CD4-positive, alpha-beta T cell (primary cell): Measurements from ENCODE around the gene CAGE1. TPM values are rescaled to one million over a fixed set of nuclear protein-coding genes. Genes with fewer than 3 reads are reported as not detected.
"Not testable (repeated sequence)": the region's sequence is repeated elsewhere in the genome, so short reads cannot be mapped to it uniquely, and the experiment has no call there.

Experiments used
- ATAC-seq: fragments of 200-7000 bp; cut with Tn5 transposase; one replicate; pipeline ENCODE4 v1.10.0; 2022; ENCODE audit warnings: mild to moderate bottlenecking; ENCODE audit not compliant: poor library complexity
- CTCF ChIA-PET: fragments of 350-600 bp; sonication (Branson Sonifier 250); formaldehyde crosslinking; loops from one replicate; lab custom pipeline; 2021; ENCODE audit warnings: antibody characterized with exemption, inconsistent platforms; lab: Charles Lee
- POLR2A ChIA-PET: fragments of 350-600 bp; sonication (Branson Sonifier 250); formaldehyde crosslinking; loops from one replicate; lab custom pipeline; 2021; ENCODE audit warnings: antibody characterized with exemption, inconsistent platforms; lab: Charles Lee
- DNase-seq, 14 experiments: peaks; one replicate each; pipeline ENCODE4 v3.0.0-alpha.2; 2013 to 2020; ENCODE audit warnings: mixed read lengths in 2 of 14
- H3K27ac ChIP-seq, 2 donors: one replicate each; pipeline versions ENCODE4 v1.5.1 to v1.7.0; 2013; ENCODE audit warnings: low read length in 2 of 2, low read depth in 1 of 2, mild to moderate bottlenecking in 1 of 2
- H3K27me3 ChIP-seq, 2 experiments: 1 replicate in 1 of 2; 2 replicates in 1 of 2; pipeline versions ENCODE4 v1.6.1 to v1.7.0; 2013; ENCODE audit warnings: low read length in 2 of 2, control low read depth in 1 of 2, mild to moderate bottlenecking in 1 of 2, moderate library complexity in 1 of 2; ENCODE audit not compliant: insufficient read depth in 2 of 2, control insufficient read depth in 1 of 2
- H3K36me3 ChIP-seq: one replicate; pipeline ENCODE4 v1.6.1; 2013; ENCODE audit warnings: low read length, control low read depth; ENCODE audit not compliant: insufficient read depth
- H3K4me1 ChIP-seq: one replicate; pipeline ENCODE4 v1.6.1; 2013; ENCODE audit warnings: low read length, control low read depth; ENCODE audit not compliant: insufficient read depth
- H3K4me3 ChIP-seq: one replicate; pipeline ENCODE4 v1.5.1; 2013; ENCODE audit warnings: mild to moderate bottlenecking, low read length, moderate library complexity
- H3K9me3 ChIP-seq, 2 experiments: 1 replicate in 1 of 2; 2 replicates in 1 of 2; pipeline versions ENCODE4 v1.6.1 to v1.7.0; 2013; ENCODE audit warnings: low read length in 2 of 2, mild to moderate bottlenecking in 2 of 2, control low read depth in 1 of 2, moderate library complexity in 1 of 2; ENCODE audit not compliant: control insufficient read depth in 1 of 2, insufficient read depth in 1 of 2
- H3K27ac Mint-ChIP-seq: one replicate; pipeline ENCODE4 v1.8.0; 2020; ENCODE audit warnings: mixed read lengths
- H3K27me3 Mint-ChIP-seq: one replicate; pipeline ENCODE4 v1.8.0; 2021; ENCODE audit warnings: mixed read lengths
- H3K36me3 Mint-ChIP-seq: one replicate; pipeline ENCODE4 v1.8.0; 2021; ENCODE audit warnings: low read depth, mixed read lengths
- H3K4me1 Mint-ChIP-seq: one replicate; pipeline ENCODE4 v1.8.0; 2021; ENCODE audit warnings: low read depth, mixed read lengths
- H3K4me3 Mint-ChIP-seq: one replicate; pipeline ENCODE4 v1.8.0; 2020; ENCODE audit warnings: mild to moderate bottlenecking, mixed read lengths
- H3K9me3 Mint-ChIP-seq: one replicate; pipeline ENCODE4 v1.8.0; 2020; ENCODE audit warnings: mixed read lengths
- intact Hi-C, 2 experiments: fragments of 100-400 bp; cut with DNase I in 1 of 2; cut with micrococcal nuclease in 1 of 2; formaldehyde crosslinking; loops; one replicate each; pipeline versions ENCODE4 v1.15.1 to v1.9.0; 2023 to 2025; cut with DNase I, micrococcal nuclease
- total RNA-seq, 174 experiments: library from RNA in 2 of 174; stranded (reverse) in 2 of 174; gene quantifications; one replicate each; pipeline ENCODE4 v1.2.3 and lab custom pipeline; 2021 to 2026
- TF ChIP-seq, protein P1 (sequence below): fragments of 200-600 bp; IDR thresholded peaks from one replicate; pipeline ENCODE4 v1.8.0; 2022; ENCODE audit warnings: antibody characterized with exemption, mild to moderate bottlenecking

Gene CAGE1
- total RNA-seq, 2 experiments from 2014 or later: 0.38 to 0.39 TPM

DNA sequence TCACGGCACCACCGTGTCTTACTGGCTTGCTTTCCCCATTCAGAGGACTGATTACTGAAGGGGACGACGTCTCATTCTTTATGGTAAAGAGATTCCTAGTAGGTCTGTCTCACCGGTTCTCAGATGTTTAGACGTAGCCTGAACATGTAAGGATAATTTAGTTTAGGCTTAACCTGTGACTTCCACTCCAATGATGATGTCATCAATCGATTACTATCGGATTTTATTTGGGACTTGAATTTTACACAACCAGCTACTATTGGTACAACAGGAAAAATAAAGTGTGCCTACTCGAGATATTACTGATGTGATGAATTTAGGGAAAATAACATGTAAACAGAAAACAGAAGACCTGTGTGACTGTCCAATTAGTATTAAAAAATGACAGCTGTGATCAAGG is 72.0 kb downstream of the CAGE1 start:
- Histone ChIP-seq H3K36me3 (no peaks in the 10 kb centered on the region), H3K4me1 (peaks cover 9% of the 10 kb centered on the region), H3K9me3 (no peaks in the 10 kb centered on the region), H3K27me3 (no peaks in the 10 kb centered on the region), H3K27ac (no peak overlapping the region), H3K4me3 (no peak overlapping the region)
- no peak overlapping the region for H3K27ac Mint-ChIP-seq
- no peak overlapping the region for H3K4me3 Mint-ChIP-seq
- TF ChIP-seq, protein P1, sequence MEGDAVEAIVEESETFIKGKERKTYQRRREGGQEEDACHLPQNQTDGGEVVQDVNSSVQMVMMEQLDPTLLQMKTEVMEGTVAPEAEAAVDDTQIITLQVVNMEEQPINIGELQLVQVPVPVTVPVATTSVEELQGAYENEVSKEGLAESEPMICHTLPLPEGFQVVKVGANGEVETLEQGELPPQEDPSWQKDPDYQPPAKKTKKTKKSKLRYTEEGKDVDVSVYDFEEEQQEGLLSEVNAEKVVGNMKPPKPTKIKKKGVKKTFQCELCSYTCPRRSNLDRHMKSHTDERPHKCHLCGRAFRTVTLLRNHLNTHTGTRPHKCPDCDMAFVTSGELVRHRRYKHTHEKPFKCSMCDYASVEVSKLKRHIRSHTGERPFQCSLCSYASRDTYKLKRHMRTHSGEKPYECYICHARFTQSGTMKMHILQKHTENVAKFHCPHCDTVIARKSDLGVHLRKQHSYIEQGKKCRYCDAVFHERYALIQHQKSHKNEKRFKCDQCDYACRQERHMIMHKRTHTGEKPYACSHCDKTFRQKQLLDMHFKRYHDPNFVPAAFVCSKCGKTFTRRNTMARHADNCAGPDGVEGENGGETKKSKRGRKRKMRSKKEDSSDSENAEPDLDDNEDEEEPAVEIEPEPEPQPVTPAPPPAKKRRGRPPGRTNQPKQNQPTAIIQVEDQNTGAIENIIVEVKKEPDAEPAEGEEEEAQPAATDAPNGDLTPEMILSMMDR: no peak
- no peaks in the 10 kb centered on the region for H3K27me3 Mint-ChIP-seq
- ATAC-seq (no peak), DNase-seq (no peak)
- H3K36me3 Mint-ChIP-seq: peaks cover 7% of the 10 kb centered on the region
- ChIA-PET POLR2A (no interaction called here), CTCF (no interaction called here)
- intact Hi-C loops: loop anchor here in 1 of 2 experiments (10.0 kb wide), 2 partner anchors 203 to 787 kb away; partner anchors contain the start of gene EEF1E1
- no peaks in the 10 kb centered on the region for H3K9me3 Mint-ChIP-seq
- H3K4me1 Mint-ChIP-seq: peaks cover 19% of the 10 kb centered on the region

GRCh38 chr6:7316658-7317533 is 72.6 kb downstream of the CAGE1 start:
- ChIA-PET POLR2A (interaction anchor here (0.9 to 5.5 kb wide), 2 partner anchors 73 to 126 kb away, joined by 3 to 48 read pairs; partner anchors contain the start of genes CAGE1 and RIOK1), CTCF (no interaction called here)
- H3K27ac Mint-ChIP-seq: no peak overlapping the region
- peaks cover 11% of the 10 kb centered on the region for H3K4me1 ChIP-seq
- no peak overlapping the region for H3K4me3 Mint-ChIP-seq
- TF ChIP-seq, protein P1: no peak
- no peaks in the 10 kb centered on the region for H3K27me3 Mint-ChIP-seq
- no peak overlapping the region for H3K4me3 ChIP-seq
- H3K27me3 ChIP-seq: no peaks in the 10 kb centered on the region
- no peak for ATAC-seq
- no peak for DNase-seq
- peaks cover 24% of the 10 kb centered on the region for H3K4me1 Mint-ChIP-seq
- H3K9me3 Mint-ChIP-seq: no peaks in the 10 kb centered on the region
- intact Hi-C loops: loop anchor here in 1 of 2 experiments (10.0 kb wide), 2 partner anchors 202 to 788 kb away; partner anchors contain the start of gene EEF1E1
- no peak overlapping the region for H3K27ac ChIP-seq
- H3K9me3 ChIP-seq: no peaks in the 10 kb centered on the region
- H3K36me3 Mint-ChIP-seq: peaks cover 11% of the 10 kb centered on the region
- H3K36me3 ChIP-seq: no peaks in the 10 kb centered on the region

- H3K9me3 ChIP-seq: no peaks in the 10 kb centered on the region
- H3K4me1 Mint-ChIP-seq: peaks cover 34% of the 10 kb centered on the region
- intact Hi-C loops: loop anchor here in 1 of 2 experiments (10.0 kb wide), 2 partner anchors 201 to 789 kb away; partner anchors contain the start of gene EEF1E1
- no peak overlapping the region for H3K4me3 ChIP-seq
- no peak overlapping the region for H3K27ac Mint-ChIP-seq
- TF ChIP-seq, protein P1: no peak
- POLR2A ChIA-PET: interaction anchor here (0.9 to 5.5 kb wide), 2 partner anchors 74 to 127 kb away, joined by 3 to 48 read pairs; partner anchors contain the start of genes CAGE1 and RIOK1
- H3K4me1 ChIP-seq: peaks cover 11% of the 10 kb centered on the region
- no peak for DNase-seq
- H3K27me3 ChIP-seq: no peaks in the 10 kb centered on the region
- H3K27me3 Mint-ChIP-seq: no peaks in the 10 kb centered on the region
- no peak overlapping the region for H3K27ac ChIP-seq
- H3K36me3 Mint-ChIP-seq: peaks cover 12% of the 10 kb centered on the region
- CTCF ChIA-PET: no interaction called here
- peak overlapping the region; percentile 11 for H3K4me3 Mint-ChIP-seq
- ATAC-seq: no peak
- no peaks in the 10 kb centered on the region for H3K9me3 Mint-ChIP-seq
- no peaks in the 10 kb centered on the region for H3K36me3 ChIP-seq
Measured at GRCh38 chr6:7315948-7316365, 73.6 kb downstream of the CAGE1 start.

- H3K4me1 ChIP-seq: peaks cover 15% of the 10 kb centered on the region
- H3K36me3 ChIP-seq, H3K27ac Mint-ChIP-seq, ATAC-seq, H3K4me3 ChIP-seq, H3K27me3 Mint-ChIP-seq, H3K27me3 ChIP-seq, H3K9me3 Mint-ChIP-seq, H3K27ac ChIP-seq, H3K9me3 ChIP-seq: not testable (repeated sequence)
- DNase-seq: peak in 1 of 14 experiments; percentile 23
- Mint-ChIP-seq H3K36me3 (peaks cover 12% of the 10 kb centered on the region), H3K4me3 (peak overlapping the region; percentile 10), H3K4me1 (peaks cover 34% of the 10 kb centered on the region)
- intact Hi-C loops: loop anchor here in 1 of 2 experiments (10.0 kb wide), 2 partner anchors 201 to 789 kb away; partner anchors contain the start of gene EEF1E1
- ChIA-PET POLR2A (interaction anchor here (5.5 kb wide), 1 partner anchor 74 kb away, joined by 48 read pairs; the partner anchor contains the start of genes CAGE1 and RIOK1), CTCF (interaction anchor here (0.6 to 2.4 kb wide), 3 partner anchors 24 to 192 kb away, joined by 3 to 11 read pairs (median 4); partner anchors contain the start of genes CAGE1 and RIOK1)
Measured at GRCh38 chr6:7315087-7315947, 74.2 kb downstream of the CAGE1 start.
